NCI-H2227 (cell line): ENCODE results near the gene EDEM3.

Experiments used
- DNase-seq: peaks from one replicate; lab custom pipeline; 2025; ENCODE audit not compliant: unreplicated experiment; lab: John Stamatoyannopoulos, UW

The EDEM3 gene

GRCh38 chr1:184644771-184645170, 109.9 kb downstream of the EDEM3 start:
- DNase-seq, result no peak

GRCh38 chr1:184643661-184644060, 111.0 kb downstream of the EDEM3 start:
- no peak for DNase-seq

- DNase-seq, result no peak
Observed at GRCh38 chr1:184641894-184642293, 112.8 kb downstream of the EDEM3 start.

- DNase-seq, result no peak
Observed at GRCh38 chr1:184640505-184640904, 114.2 kb downstream of the EDEM3 start.
